HEK293T (cell line): Measurements from ENCODE around the gene OLFML3.

Experiments used
- ARNT ChIP-seq: fragments of 450-650 bp; IDR thresholded peaks from 2 replicates; pipeline ENCODE4 v1.6.1; 2017; ENCODE audit warnings: mild to moderate bottlenecking
- BHLHE40 ChIP-seq: fragments of 450-650 bp; IDR thresholded peaks from 2 replicates; pipeline ENCODE4 v1.6.1; 2016; ENCODE audit warnings: mild to moderate bottlenecking, moderate library complexity, borderline replicate concordance
- CTBP1 ChIP-seq: fragments of 450-650 bp; IDR thresholded peaks from 2 replicates; pipeline ENCODE4 v1.6.1; 2016; ENCODE audit warnings: borderline replicate concordance
- ELF4 ChIP-seq: fragments of 450-650 bp; IDR thresholded peaks from 2 replicates; pipeline ENCODE4 v1.6.1; 2017; ENCODE audit warnings: antibody characterized with exemption
- FOXM1 ChIP-seq: fragments of 450-650 bp; IDR thresholded peaks from 2 replicates; pipeline ENCODE4 v1.6.1; 2017; ENCODE audit warnings: mild to moderate bottlenecking, borderline replicate concordance
- LEF1 ChIP-seq: fragments of 450-650 bp; IDR thresholded peaks from 2 replicates; pipeline ENCODE4 v1.6.1; 2017; ENCODE audit warnings: mild to moderate bottlenecking, borderline replicate concordance
- SP1 ChIP-seq: fragments of 450-650 bp; IDR thresholded peaks from 2 replicates; pipeline ENCODE4 v1.6.1; 2017

DNA sequence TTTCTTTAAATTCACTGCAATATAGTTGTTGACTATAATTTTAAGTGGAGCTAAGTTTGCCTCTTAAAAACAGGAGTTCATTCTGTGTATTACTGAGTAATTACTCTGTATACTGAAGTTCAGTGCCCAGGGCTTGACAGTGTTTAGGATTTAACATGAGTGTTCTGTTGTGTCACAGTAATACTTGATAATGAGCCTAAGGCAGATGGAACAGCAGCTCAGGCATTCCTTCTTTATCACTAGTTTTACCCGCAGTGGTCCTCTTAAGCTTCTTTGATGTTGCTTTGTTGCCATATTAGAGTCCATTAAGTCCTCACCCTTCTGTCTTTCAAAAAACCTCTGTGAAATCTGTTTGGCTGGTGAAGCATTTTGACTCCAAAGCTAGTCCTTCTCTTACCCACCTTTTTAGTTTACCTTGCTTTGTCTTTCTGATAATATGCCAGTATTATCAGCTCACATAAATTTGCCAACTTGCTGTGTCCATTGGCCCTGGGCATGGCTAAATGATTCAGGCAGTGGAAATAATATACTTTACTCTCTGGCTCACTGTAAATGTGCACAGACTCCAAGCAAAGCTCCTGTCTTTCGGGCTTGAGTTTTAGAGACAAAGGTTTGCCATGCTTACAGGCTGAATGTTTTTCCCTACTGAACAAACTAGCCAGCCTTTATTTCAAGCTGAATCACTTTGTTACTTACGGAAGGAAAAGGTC is 32.4 kb upstream of the OLFML3 start:
- TF ChIP-seq CTBP1, result no peak
- TF ChIP-seq LEF1, result no peak
- TF ChIP-seq SP1, result no peak
- no peak for TF ChIP-seq FOXM1
- no peak for TF ChIP-seq BHLHE40
- TF ChIP-seq ARNT, result no peak
- no peak for TF ChIP-seq ELF4
